Measurements from ENCODE around the gene CCR7.

GRCh38 chr17:40525294-40525693, 40.0 kb downstream of the CCR7 start:
- TF ChIP-seq CTCF (IDR thresholded peaks at IDR 0.05) (no peak), USF1 (IDR thresholded peaks at IDR 0.05; ENCODE audit: borderline replicate concordance, low read depth) (no peak), SIN3A (IDR thresholded peaks at IDR 0.05; ENCODE audit: borderline replicate concordance, low read depth, low read length) (no peak), NFIC (IDR thresholded peaks at IDR 0.05; ENCODE audit: borderline replicate concordance) (no peak), POLR2AphosphoS5 (IDR thresholded peaks at IDR 0.05; ENCODE audit: low read depth, low read length) (no peak), GABPA (IDR thresholded peaks at IDR 0.05; ENCODE audit: low read depth) (no peak), USF2 (IDR thresholded peaks at IDR 0.05; ENCODE audit: borderline replicate concordance, low read depth, low read length) (no peak), YY1 (IDR thresholded peaks at IDR 0.05; ENCODE audit: low read depth) (no peak), FOXJ3 (CRISPR knock-in tag; IDR thresholded peaks at IDR 0.05) (no peak), EP300 (IDR thresholded peaks at IDR 0.05; ENCODE audit: borderline replicate concordance in 1 of 2, low read depth in 1 of 2, low read length in 1 of 2) (no peak), IRF3 (IDR thresholded peaks at IDR 0.05; ENCODE audit: low read depth, low read length) (no peak)

Measured in SK-N-SH (cell line).